Measurements from ENCODE around the gene ANKS1A.

Gene ANKS1A

GRCh38 chr6:35027807-35028206, 138.8 kb downstream of the ANKS1A start:
- DNase-seq, result no peak

- no peak for DNase-seq
These were observed 140.0 kb downstream of the ANKS1A start for GRCh38 chr6:35028781-35029769.

GRCh38 chr6:35030099-35030498, 141.0 kb downstream of the ANKS1A start:
- no peak for DNase-seq

- DNase-seq, result no peak
These were observed 142.8 kb downstream of the ANKS1A start for GRCh38 chr6:35031611-35032529.

- no peak for DNase-seq
These were observed 144.6 kb downstream of the ANKS1A start for GRCh38 chr6:35033683-35034082.

GRCh38 chr6:35034411-35035191, 145.5 kb downstream of the ANKS1A start:
- DNase-seq, result no peak

- no peak for DNase-seq
These were observed 146.5 kb downstream of the ANKS1A start for GRCh38 chr6:35035481-35036030.

GRCh38 chr6:35036059-35036827, 147.2 kb downstream of the ANKS1A start:
- DNase-seq, result no peak

- no peak for DNase-seq
These were observed 148.0 kb downstream of the ANKS1A start for GRCh38 chr6:35036828-35037663.

- no peak for DNase-seq
These were observed 148.6 kb downstream of the ANKS1A start for GRCh38 chr6:35037664-35038038.

GRCh38 chr6:35038076-35038475, 149.0 kb downstream of the ANKS1A start:
- no peak for DNase-seq

- DNase-seq, result no peak
These were observed 151.3 kb downstream of the ANKS1A start for GRCh38 chr6:35040398-35040797.

GRCh38 chr6:35041086-35041861, 152.2 kb downstream of the ANKS1A start:
- DNase-seq, result no peak

GRCh38 chr6:35042031-35042815, 153.2 kb downstream of the ANKS1A start:
- DNase-seq, result no peak

GRCh38 chr6:35043381-35044130, 154.5 kb downstream of the ANKS1A start:
- DNase-seq, result no peak

GRCh38 chr6:35044145-35044745, 155.2 kb downstream of the ANKS1A start:
- DNase-seq, result no peak

- no peak for DNase-seq
These were observed 155.8 kb downstream of the ANKS1A start for GRCh38 chr6:35044761-35045421.

Data from KG1 (cell line).